ENCODE data around the gene RASEF.

The RASEF gene

GRCh38 chr9:83015897-83016296 lies 47.0 kb downstream of the RASEF start:
- Histone ChIP-seq H3K4me1 (ENCODE audit: insufficient read depth, low read length, poor library complexity, severe bottlenecking) (peaks cover 31% of the 10 kb centered on the region), H2AFZ (ENCODE audit: low read length) (no peak overlapping the region), H4K20me1 (ENCODE audit: insufficient read depth, low read length, poor library complexity, severe bottlenecking) (no peaks in the 10 kb centered on the region), H3F3A (ENCODE audit: low read depth) (no peaks in the 10 kb centered on the region), H3K27me3 (ENCODE audit: insufficient read depth, low read length, poor library complexity, severe bottlenecking) (no peaks in the 10 kb centered on the region), H3K36me3 (ENCODE audit: insufficient read depth, low read length) (no peaks in the 10 kb centered on the region), H3K9me3 (ENCODE audit: insufficient read depth, low read depth, low read length) (no peaks in the 10 kb centered on the region), H3K9ac (ENCODE audit: low read depth, low read length, poor library complexity, severe bottlenecking) (no peak overlapping the region), H3K4me2 (ENCODE audit: low read depth, low read length, poor library complexity, severe bottlenecking) (no peak overlapping the region), H3K9me2 (replicated peaks; ENCODE audit: low read depth, low read length) (no peaks in the 10 kb centered on the region), H3K79me2 (ENCODE audit: insufficient read depth, low read length) (no peaks in the 10 kb centered on the region), H3K4me3 (ENCODE audit: low read length, poor library complexity, severe bottlenecking) (no peak overlapping the region)
- TF ChIP-seq CTCF (conservative IDR thresholded peaks at IDR 0.05; ENCODE audit: low read length): no peak
- no peak for TF ChIP-seq EZH2phosphoT487 (IDR thresholded peaks at IDR 0.05; ENCODE audit: borderline replicate concordance)

- Histone ChIP-seq H2AFZ (ENCODE audit: low read length) (no peak overlapping the region), H3K4me2 (ENCODE audit: low read depth, low read length, poor library complexity, severe bottlenecking) (no peak overlapping the region), H3K9me3 (ENCODE audit: insufficient read depth, low read depth, low read length) (no peaks in the 10 kb centered on the region)
Measured at GRCh38 chr9:83013867-83014605, 48.9 kb downstream of the RASEF start.

GRCh38 chr9:83012922-83013838 lies 49.8 kb downstream of the RASEF start:
- Histone ChIP-seq H3K27me3 (ENCODE audit: insufficient read depth, low read length, poor library complexity, severe bottlenecking) (no peaks in the 10 kb centered on the region), H3K36me3 (ENCODE audit: insufficient read depth, low read length) (no peaks in the 10 kb centered on the region), H3K9ac (ENCODE audit: low read depth, low read length, poor library complexity, severe bottlenecking) (no peak overlapping the region), H4K20me1 (ENCODE audit: insufficient read depth, low read length, poor library complexity, severe bottlenecking) (no peaks in the 10 kb centered on the region), H3K4me3 (ENCODE audit: low read length, poor library complexity, severe bottlenecking) (no peak overlapping the region), H3F3A (ENCODE audit: low read depth) (no peaks in the 10 kb centered on the region), H3K79me2 (ENCODE audit: insufficient read depth, low read length) (no peaks in the 10 kb centered on the region), H3K9me3 (ENCODE audit: insufficient read depth, low read depth, low read length) (no peaks in the 10 kb centered on the region), H3K9me2 (replicated peaks; ENCODE audit: low read depth, low read length) (no peaks in the 10 kb centered on the region), H3K4me1 (ENCODE audit: insufficient read depth, low read length, poor library complexity, severe bottlenecking) (peaks cover 31% of the 10 kb centered on the region), H3K4me2 (ENCODE audit: low read depth, low read length, poor library complexity, severe bottlenecking) (no peak overlapping the region), H2AFZ (ENCODE audit: low read length) (peak overlapping the region; percentile 50)
- TF ChIP-seq EZH2phosphoT487 (IDR thresholded peaks at IDR 0.05; ENCODE audit: borderline replicate concordance) (no peak), CTCF (conservative IDR thresholded peaks at IDR 0.05; ENCODE audit: low read length) (no peak)

More at GRCh38 chr9:83013867-83014605, 48.9 kb downstream of the RASEF start:
- no peaks in the 10 kb centered on the region for H3K9me2 ChIP-seq (replicated peaks; ENCODE audit: low read depth, low read length)
- H3K27me3 ChIP-seq (ENCODE audit: insufficient read depth, low read length, poor library complexity, severe bottlenecking): no peaks in the 10 kb centered on the region
- H3K36me3 ChIP-seq (ENCODE audit: insufficient read depth, low read length): no peaks in the 10 kb centered on the region
- no peaks in the 10 kb centered on the region for H3K79me2 ChIP-seq (ENCODE audit: insufficient read depth, low read length)
- peaks cover 31% of the 10 kb centered on the region for H3K4me1 ChIP-seq (ENCODE audit: insufficient read depth, low read length, poor library complexity, severe bottlenecking)
- no peak overlapping the region for H3K9ac ChIP-seq (ENCODE audit: low read depth, low read length, poor library complexity, severe bottlenecking)
- no peaks in the 10 kb centered on the region for H4K20me1 ChIP-seq (ENCODE audit: insufficient read depth, low read length, poor library complexity, severe bottlenecking)
- no peak overlapping the region for H3K4me3 ChIP-seq (ENCODE audit: low read length, poor library complexity, severe bottlenecking)
- no peaks in the 10 kb centered on the region for H3F3A ChIP-seq (ENCODE audit: low read depth)
- TF ChIP-seq CTCF (conservative IDR thresholded peaks at IDR 0.05; ENCODE audit: low read length) (no peak), EZH2phosphoT487 (IDR thresholded peaks at IDR 0.05; ENCODE audit: borderline replicate concordance) (no peak)

All from Loucy (cell line).